ENCODE data around the gene CISH.

CISH gene

DNA sequence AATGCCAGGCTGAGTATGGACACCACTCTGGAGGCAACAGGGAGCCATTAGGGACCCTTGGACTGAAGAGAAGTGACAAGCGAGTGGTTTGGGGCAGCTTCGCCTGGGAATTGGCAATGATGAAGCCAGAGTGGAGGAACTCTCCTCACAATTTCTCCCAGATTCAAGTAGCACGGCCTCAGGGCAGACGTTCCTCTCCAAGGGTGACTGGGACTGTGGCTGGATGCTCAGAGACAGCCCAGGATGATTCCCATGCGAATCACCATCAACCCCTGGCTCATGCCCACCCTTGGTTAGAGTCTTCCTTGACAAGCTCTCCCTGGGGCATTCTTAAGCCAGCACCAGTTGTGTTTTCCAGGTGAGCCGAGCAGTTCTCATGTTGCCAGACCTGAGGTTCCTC is 46.8 kb upstream of the CISH start:
- Histone ChIP-seq H3K9me2 (replicated peaks; ENCODE audit: low read depth, low read length) (no peaks in the 10 kb centered on the region), H3K4me1 (ENCODE audit: insufficient read depth, low read length, poor library complexity, severe bottlenecking) (no peaks in the 10 kb centered on the region), H4K20me1 (ENCODE audit: insufficient read depth, low read length, poor library complexity, severe bottlenecking) (no peaks in the 10 kb centered on the region), H3F3A (ENCODE audit: low read depth) (no peaks in the 10 kb centered on the region), H3K27me3 (ENCODE audit: insufficient read depth, low read length, poor library complexity, severe bottlenecking) (no peaks in the 10 kb centered on the region), H3K79me2 (ENCODE audit: insufficient read depth, low read length) (no peaks in the 10 kb centered on the region), H3K9me3 (ENCODE audit: insufficient read depth, low read depth, low read length) (no peaks in the 10 kb centered on the region), H3K4me3 (ENCODE audit: low read length, poor library complexity, severe bottlenecking) (no peak overlapping the region), H3K9ac (ENCODE audit: low read depth, low read length, poor library complexity, severe bottlenecking) (no peak overlapping the region), H3K4me2 (ENCODE audit: low read depth, low read length, poor library complexity, severe bottlenecking) (no peak overlapping the region), H3K36me3 (ENCODE audit: insufficient read depth, low read length) (no peaks in the 10 kb centered on the region), H2AFZ (ENCODE audit: low read length) (no peak overlapping the region)
- TF ChIP-seq EZH2phosphoT487 (IDR thresholded peaks at IDR 0.05; ENCODE audit: borderline replicate concordance) (no peak), CTCF (conservative IDR thresholded peaks at IDR 0.05; ENCODE audit: low read length) (no peak)

GRCh38 chr3:50657816-50658215 is 46.2 kb upstream of the CISH start:
- H3K27me3 ChIP-seq (ENCODE audit: insufficient read depth, low read length, poor library complexity, severe bottlenecking) = no peaks in the 10 kb centered on the region
- no peaks in the 10 kb centered on the region for H3K4me1 ChIP-seq (ENCODE audit: insufficient read depth, low read length, poor library complexity, severe bottlenecking)

GRCh38 chr3:50657407-50657806 is 45.8 kb upstream of the CISH start:
- H3K79me2 ChIP-seq (ENCODE audit: insufficient read depth, low read length) = no peaks in the 10 kb centered on the region
- H3K4me2 ChIP-seq (ENCODE audit: low read depth, low read length, poor library complexity, severe bottlenecking) = no peak overlapping the region
- H3K9ac ChIP-seq (ENCODE audit: low read depth, low read length, poor library complexity, severe bottlenecking) = no peak overlapping the region
- no peaks in the 10 kb centered on the region for H3K4me1 ChIP-seq (ENCODE audit: insufficient read depth, low read length, poor library complexity, severe bottlenecking)
- H4K20me1 ChIP-seq (ENCODE audit: insufficient read depth, low read length, poor library complexity, severe bottlenecking) = no peaks in the 10 kb centered on the region
- no peak overlapping the region for H3K4me3 ChIP-seq (ENCODE audit: low read length, poor library complexity, severe bottlenecking)
- TF ChIP-seq CTCF (conservative IDR thresholded peaks at IDR 0.05; ENCODE audit: low read length) (no peak), EZH2phosphoT487 (IDR thresholded peaks at IDR 0.05; ENCODE audit: borderline replicate concordance) (no peak)
- no peaks in the 10 kb centered on the region for H3K9me2 ChIP-seq (replicated peaks; ENCODE audit: low read depth, low read length)
- no peaks in the 10 kb centered on the region for H3K36me3 ChIP-seq (ENCODE audit: insufficient read depth, low read length)
- H3K9me3 ChIP-seq (ENCODE audit: insufficient read depth, low read depth, low read length) = no peaks in the 10 kb centered on the region
- no peaks in the 10 kb centered on the region for H3F3A ChIP-seq (ENCODE audit: low read depth)
- H2AFZ ChIP-seq (ENCODE audit: low read length) = no peak overlapping the region
- no peaks in the 10 kb centered on the region for H3K27me3 ChIP-seq (ENCODE audit: insufficient read depth, low read length, poor library complexity, severe bottlenecking)

More at GRCh38 chr3:50657816-50658215, 46.2 kb upstream of the CISH start:
- no peak for TF ChIP-seq CTCF (conservative IDR thresholded peaks at IDR 0.05; ENCODE audit: low read length)
- TF ChIP-seq EZH2phosphoT487 (IDR thresholded peaks at IDR 0.05; ENCODE audit: borderline replicate concordance) = no peak
- Histone ChIP-seq H3K36me3 (ENCODE audit: insufficient read depth, low read length) (no peaks in the 10 kb centered on the region), H3K9ac (ENCODE audit: low read depth, low read length, poor library complexity, severe bottlenecking) (no peak overlapping the region), H3K79me2 (ENCODE audit: insufficient read depth, low read length) (no peaks in the 10 kb centered on the region), H3F3A (ENCODE audit: low read depth) (no peaks in the 10 kb centered on the region), H2AFZ (ENCODE audit: low read length) (no peak overlapping the region), H3K9me2 (replicated peaks; ENCODE audit: low read depth, low read length) (no peaks in the 10 kb centered on the region), H3K9me3 (ENCODE audit: insufficient read depth, low read depth, low read length) (no peaks in the 10 kb centered on the region), H3K4me2 (ENCODE audit: low read depth, low read length, poor library complexity, severe bottlenecking) (no peak overlapping the region), H3K4me3 (ENCODE audit: low read length, poor library complexity, severe bottlenecking) (no peak overlapping the region), H4K20me1 (ENCODE audit: insufficient read depth, low read length, poor library complexity, severe bottlenecking) (no peaks in the 10 kb centered on the region)
